WTC11 (cell line): ENCODE results near the gene ACOT2. TPM values are rescaled to one million over a fixed set of nuclear protein-coding genes. Genes with fewer than 3 reads are reported as not detected.

Experiments
- ATAC-seq: fragments of 200-7000 bp; cut with Tn5 transposase; 2 replicates; pipeline ENCODE4 v1.10.0; 2021; ENCODE audit warnings: mild to moderate bottlenecking, moderate library complexity
- CTCF ChIA-PET: fragments of 300-600 bp; sonication (Branson Sonifier 250); formaldehyde crosslinking; loops from one replicate; lab custom pipeline; 2021; ENCODE audit warnings: antibody characterized with exemption; lab: Charles Lee
- POLR2A ChIA-PET: fragments of 350-600 bp; sonication (Branson Sonifier 250); formaldehyde crosslinking; loops from one replicate; lab custom pipeline; 2021; ENCODE audit warnings: antibody characterized with exemption; lab: Charles Lee
- DNase-seq: peaks from one replicate; pipeline ENCODE4 v3.0.0; 2021; ENCODE audit warnings: low spot score
- H3K27ac Mint-ChIP-seq: 2 replicates; pipeline ENCODE4 v1.8.0; 2021; ENCODE audit warnings: mixed read lengths
- H3K27me3 Mint-ChIP-seq: 2 replicates; pipeline ENCODE4 v1.8.0; 2021; ENCODE audit warnings: low read depth, mild to moderate bottlenecking, moderate library complexity, mixed read lengths
- H3K36me3 Mint-ChIP-seq: 2 replicates; pipeline ENCODE4 v1.8.0; 2021; ENCODE audit warnings: mixed read lengths
- H3K4me1 Mint-ChIP-seq: 2 replicates; pipeline ENCODE4 v1.8.0; 2022; ENCODE audit warnings: mixed read lengths
- H3K4me3 Mint-ChIP-seq: 2 replicates; pipeline ENCODE4 v1.8.0; 2021; ENCODE audit warnings: mild to moderate bottlenecking, moderate library complexity, mixed read lengths
- H3K9me3 Mint-ChIP-seq: 2 replicates; pipeline ENCODE4 v1.8.0; 2021; ENCODE audit warnings: mixed read lengths
- CREM ChIP-seq: sonication (generic); formaldehyde crosslinking; IDR thresholded peaks from 2 replicates; pipeline ENCODE4 v1.8.1; 2022; ENCODE audit warnings: mild to moderate bottlenecking, missing genetic modification reagents, moderate library complexity
- GTF2I ChIP-seq: fragments of 250-450 bp; sonication (Bioruptor Pico); conservative IDR thresholded peaks from 2 replicates; pipeline ENCODE4 v1.4.0; 2021; ENCODE audit warnings: mild to moderate bottlenecking
- JUN ChIP-seq: sonication (generic); formaldehyde crosslinking; IDR thresholded peaks from 2 replicates; pipeline ENCODE4 v1.8.0; 2023; ENCODE audit warnings: mild to moderate bottlenecking, missing genetic modification reagents
- NFATC4 ChIP-seq: fragments of 250-450 bp; sonication (Bioruptor Pico); IDR thresholded peaks from 2 replicates; pipeline ENCODE4 v1.9.0; 2021; ENCODE audit warnings: mild to moderate bottlenecking
- PRRX2 ChIP-seq: fragments of 250-450 bp; sonication (Bioruptor Pico); IDR thresholded peaks from 2 replicates; pipeline ENCODE4 v1.8.0; 2021; ENCODE audit warnings: mild to moderate bottlenecking
- SMAD4 ChIP-seq: sonication (generic); formaldehyde crosslinking; IDR thresholded peaks from 2 replicates; pipeline ENCODE4 v1.8.0; 2022; ENCODE audit warnings: mild to moderate bottlenecking, missing genetic modification reagents
- TEAD4 ChIP-seq: sonication (generic); formaldehyde crosslinking; IDR thresholded peaks from 2 replicates; pipeline ENCODE4 v1.8.0; 2022; ENCODE audit warnings: mild to moderate bottlenecking, missing genetic modification reagents
- ZBTB21 ChIP-seq: sonication (generic); formaldehyde crosslinking; IDR thresholded peaks from 2 replicates; pipeline ENCODE4 v1.8.1; 2023; ENCODE audit warnings: mild to moderate bottlenecking, missing genetic modification reagents, borderline replicate concordance
- ZNF219 ChIP-seq: sonication (generic); formaldehyde crosslinking; IDR thresholded peaks from 2 replicates; pipeline ENCODE4 v1.8.0; 2023; ENCODE audit warnings: missing genetic modification reagents, mild to moderate bottlenecking, borderline replicate concordance
- ZNF232 ChIP-seq: sonication (generic); formaldehyde crosslinking; IDR thresholded peaks from 2 replicates; pipeline ENCODE4 v1.8.0; 2022; ENCODE audit warnings: mild to moderate bottlenecking, missing genetic modification reagents
- total RNA-seq: library from RNA; stranded (reverse); gene quantifications from 3 replicates; pipeline ENCODE4 v1.2.3, GENCODE V29; 2021
- TF ChIP-seq, protein P1 (sequence below): fragments of 250-450 bp; sonication (Bioruptor Pico); IDR thresholded peaks from 2 replicates; pipeline ENCODE4 v1.8.0; 2021; ENCODE audit warnings: mild to moderate bottlenecking
- TF ChIP-seq, protein P2 (sequence below): sonication (generic); formaldehyde crosslinking; IDR thresholded peaks from 2 replicates; pipeline ENCODE4 v1.8.1; 2023; ENCODE audit warnings: mild to moderate bottlenecking, missing genetic modification reagents, borderline replicate concordance
- TF ChIP-seq, protein P3 (sequence below): sonication (generic); formaldehyde crosslinking; IDR thresholded peaks from 2 replicates; pipeline ENCODE4 v1.8.1; 2023; ENCODE audit warnings: mild to moderate bottlenecking, missing genetic modification reagents, moderate library complexity
- TF ChIP-seq, protein P4 (sequence below): sonication (generic); formaldehyde crosslinking; conservative IDR thresholded peaks from 2 replicates; pipeline ENCODE4 v1.8.1; 2022; ENCODE audit warnings: mild to moderate bottlenecking, missing genetic modification reagents
- TF ChIP-seq, protein P5 (sequence below): sonication (generic); formaldehyde crosslinking; IDR thresholded peaks from 2 replicates; pipeline ENCODE4 v1.8.1; 2022; ENCODE audit warnings: missing genetic modification reagents, borderline replicate concordance
- TF ChIP-seq, protein P6 (sequence below): fragments of 200-600 bp; IDR thresholded peaks from 2 replicates; pipeline ENCODE4 v1.8.0; 2022; ENCODE audit warnings: antibody characterized with exemption
- TF ChIP-seq, protein P7 (sequence below): sonication (generic); formaldehyde crosslinking; conservative IDR thresholded peaks from 2 replicates; pipeline ENCODE4 v1.8.1; 2023; ENCODE audit warnings: mild to moderate bottlenecking, low read depth, missing genetic modification reagents, moderate library complexity

ACOT2 gene
- total RNA-seq, 1 experiment from 2014 or later: 13.7 TPM

DNA sequence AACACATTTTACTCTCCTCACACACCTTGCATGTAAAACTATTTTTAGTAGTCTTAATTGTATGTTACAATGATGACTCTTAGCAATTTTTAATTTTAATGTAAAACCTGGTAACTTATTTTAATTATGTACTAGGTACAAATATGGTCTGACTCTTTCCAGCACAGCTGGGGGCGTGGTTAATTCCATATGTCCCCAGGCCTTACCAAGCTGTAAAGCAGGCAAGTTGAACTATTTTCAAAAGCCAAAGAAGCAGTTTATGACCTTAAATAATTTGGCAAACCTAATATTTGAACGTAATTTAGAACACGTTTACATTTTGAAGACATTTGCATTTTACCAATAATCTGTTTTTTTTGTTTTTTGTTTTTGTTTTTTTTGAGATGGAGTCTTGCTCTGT lies 34.0 kb downstream of the ACOT2 start:
- DNase-seq: no peak
- CTCF ChIA-PET: interaction anchor here (1.3 kb wide), 1 partner anchor 10 kb away, joined by 3 read pairs; the partner anchor contains the start of gene ACOT6

DNA sequence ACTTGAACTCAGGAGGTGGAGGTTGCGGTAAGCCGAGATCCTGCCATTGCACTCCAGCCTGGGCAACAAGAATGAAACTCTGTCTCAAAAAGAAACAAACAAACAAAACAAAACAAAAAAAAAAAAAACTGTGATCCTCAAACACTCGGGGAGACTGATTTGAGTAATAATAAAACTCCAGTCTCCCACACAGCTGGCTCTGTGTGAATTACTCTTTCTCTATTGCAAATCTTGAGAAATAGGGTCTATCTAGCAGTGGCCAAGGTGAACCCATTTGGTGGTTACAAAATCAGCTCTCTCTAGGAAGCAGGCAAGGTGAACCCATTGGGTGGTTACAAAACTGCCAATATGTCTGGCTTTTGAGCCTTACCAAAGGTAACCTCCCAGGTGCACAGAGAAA lies 37.3 kb downstream of the ACOT2 start:
- CTCF ChIA-PET: no interaction called here
- TF ChIP-seq, protein P1, sequence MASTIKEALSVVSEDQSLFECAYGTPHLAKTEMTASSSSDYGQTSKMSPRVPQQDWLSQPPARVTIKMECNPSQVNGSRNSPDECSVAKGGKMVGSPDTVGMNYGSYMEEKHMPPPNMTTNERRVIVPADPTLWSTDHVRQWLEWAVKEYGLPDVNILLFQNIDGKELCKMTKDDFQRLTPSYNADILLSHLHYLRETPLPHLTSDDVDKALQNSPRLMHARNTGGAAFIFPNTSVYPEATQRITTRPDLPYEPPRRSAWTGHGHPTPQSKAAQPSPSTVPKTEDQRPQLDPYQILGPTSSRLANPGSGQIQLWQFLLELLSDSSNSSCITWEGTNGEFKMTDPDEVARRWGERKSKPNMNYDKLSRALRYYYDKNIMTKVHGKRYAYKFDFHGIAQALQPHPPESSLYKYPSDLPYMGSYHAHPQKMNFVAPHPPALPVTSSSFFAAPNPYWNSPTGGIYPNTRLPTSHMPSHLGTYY (CRISPR knock-in tag): no peak
- no peak for TF ChIP-seq NFATC4 (CRISPR knock-in tag)
- TF ChIP-seq, protein P2, sequence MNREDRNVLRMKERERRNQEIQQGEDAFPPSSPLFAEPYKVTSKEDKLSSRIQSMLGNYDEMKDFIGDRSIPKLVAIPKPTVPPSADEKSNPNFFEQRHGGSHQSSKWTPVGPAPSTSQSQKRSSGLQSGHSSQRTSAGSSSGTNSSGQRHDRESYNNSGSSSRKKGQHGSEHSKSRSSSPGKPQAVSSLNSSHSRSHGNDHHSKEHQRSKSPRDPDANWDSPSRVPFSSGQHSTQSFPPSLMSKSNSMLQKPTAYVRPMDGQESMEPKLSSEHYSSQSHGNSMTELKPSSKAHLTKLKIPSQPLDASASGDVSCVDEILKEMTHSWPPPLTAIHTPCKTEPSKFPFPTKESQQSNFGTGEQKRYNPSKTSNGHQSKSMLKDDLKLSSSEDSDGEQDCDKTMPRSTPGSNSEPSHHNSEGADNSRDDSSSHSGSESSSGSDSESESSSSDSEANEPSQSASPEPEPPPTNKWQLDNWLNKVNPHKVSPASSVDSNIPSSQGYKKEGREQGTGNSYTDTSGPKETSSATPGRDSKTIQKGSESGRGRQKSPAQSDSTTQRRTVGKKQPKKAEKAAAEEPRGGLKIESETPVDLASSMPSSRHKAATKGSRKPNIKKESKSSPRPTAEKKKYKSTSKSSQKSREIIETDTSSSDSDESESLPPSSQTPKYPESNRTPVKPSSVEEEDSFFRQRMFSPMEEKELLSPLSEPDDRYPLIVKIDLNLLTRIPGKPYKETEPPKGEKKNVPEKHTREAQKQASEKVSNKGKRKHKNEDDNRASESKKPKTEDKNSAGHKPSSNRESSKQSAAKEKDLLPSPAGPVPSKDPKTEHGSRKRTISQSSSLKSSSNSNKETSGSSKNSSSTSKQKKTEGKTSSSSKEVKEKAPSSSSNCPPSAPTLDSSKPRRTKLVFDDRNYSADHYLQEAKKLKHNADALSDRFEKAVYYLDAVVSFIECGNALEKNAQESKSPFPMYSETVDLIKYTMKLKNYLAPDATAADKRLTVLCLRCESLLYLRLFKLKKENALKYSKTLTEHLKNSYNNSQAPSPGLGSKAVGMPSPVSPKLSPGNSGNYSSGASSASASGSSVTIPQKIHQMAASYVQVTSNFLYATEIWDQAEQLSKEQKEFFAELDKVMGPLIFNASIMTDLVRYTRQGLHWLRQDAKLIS (CRISPR knock-in tag): no peak
- DNase-seq (no peak), ATAC-seq (no peak)
- POLR2A ChIA-PET: no interaction called here
- H3K27ac Mint-ChIP-seq: no peak overlapping the region
- peaks cover 27% of the 10 kb centered on the region for H3K36me3 Mint-ChIP-seq
- peaks cover 3% of the 10 kb centered on the region for H3K27me3 Mint-ChIP-seq
- no peak overlapping the region for H3K4me3 Mint-ChIP-seq
- peaks cover 25% of the 10 kb centered on the region for H3K9me3 Mint-ChIP-seq
- no peaks in the 10 kb centered on the region for H3K4me1 Mint-ChIP-seq

More for the DNA sequence above, 34.0 kb downstream of the ACOT2 start:
- Mint-ChIP-seq H3K4me1 (no peaks in the 10 kb centered on the region), H3K9me3 (peaks cover 22% of the 10 kb centered on the region), H3K36me3 (peaks cover 22% of the 10 kb centered on the region), H3K4me3 (no peak overlapping the region), H3K27me3 (no peaks in the 10 kb centered on the region; the same call in 1 of the 2 replicates), H3K27ac (no peak overlapping the region)
- TF ChIP-seq CREM (CRISPR knock-in tag): no peak
- TF ChIP-seq, protein P3, sequence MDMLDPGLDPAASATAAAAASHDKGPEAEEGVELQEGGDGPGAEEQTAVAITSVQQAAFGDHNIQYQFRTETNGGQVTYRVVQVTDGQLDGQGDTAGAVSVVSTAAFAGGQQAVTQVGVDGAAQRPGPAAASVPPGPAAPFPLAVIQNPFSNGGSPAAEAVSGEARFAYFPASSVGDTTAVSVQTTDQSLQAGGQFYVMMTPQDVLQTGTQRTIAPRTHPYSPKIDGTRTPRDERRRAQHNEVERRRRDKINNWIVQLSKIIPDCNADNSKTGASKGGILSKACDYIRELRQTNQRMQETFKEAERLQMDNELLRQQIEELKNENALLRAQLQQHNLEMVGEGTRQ (CRISPR knock-in tag): no peak
- TF ChIP-seq JUN (CRISPR knock-in tag): no peak
- TF ChIP-seq GTF2I (CRISPR knock-in tag): no peak
- TF ChIP-seq ZNF219: no peak
- no peak for TF ChIP-seq ZBTB21 (CRISPR knock-in tag)
- TF ChIP-seq, protein P4, sequence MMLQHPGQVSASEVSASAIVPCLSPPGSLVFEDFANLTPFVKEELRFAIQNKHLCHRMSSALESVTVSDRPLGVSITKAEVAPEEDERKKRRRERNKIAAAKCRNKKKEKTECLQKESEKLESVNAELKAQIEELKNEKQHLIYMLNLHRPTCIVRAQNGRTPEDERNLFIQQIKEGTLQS: no peak
- TF ChIP-seq, protein P5, sequence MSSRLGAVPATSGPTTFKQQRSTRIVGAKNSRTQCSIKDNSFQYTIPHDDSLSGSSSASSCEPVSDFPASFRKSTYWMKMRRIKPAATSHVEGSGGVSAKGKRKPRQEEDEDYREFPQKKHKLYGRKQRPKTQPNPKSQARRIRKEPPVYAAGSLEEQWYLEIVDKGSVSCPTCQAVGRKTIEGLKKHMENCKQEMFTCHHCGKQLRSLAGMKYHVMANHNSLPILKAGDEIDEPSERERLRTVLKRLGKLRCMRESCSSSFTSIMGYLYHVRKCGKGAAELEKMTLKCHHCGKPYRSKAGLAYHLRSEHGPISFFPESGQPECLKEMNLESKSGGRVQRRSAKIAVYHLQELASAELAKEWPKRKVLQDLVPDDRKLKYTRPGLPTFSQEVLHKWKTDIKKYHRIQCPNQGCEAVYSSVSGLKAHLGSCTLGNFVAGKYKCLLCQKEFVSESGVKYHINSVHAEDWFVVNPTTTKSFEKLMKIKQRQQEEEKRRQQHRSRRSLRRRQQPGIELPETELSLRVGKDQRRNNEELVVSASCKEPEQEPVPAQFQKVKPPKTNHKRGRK (CRISPR knock-in tag): no peak
- TF ChIP-seq, protein P6, sequence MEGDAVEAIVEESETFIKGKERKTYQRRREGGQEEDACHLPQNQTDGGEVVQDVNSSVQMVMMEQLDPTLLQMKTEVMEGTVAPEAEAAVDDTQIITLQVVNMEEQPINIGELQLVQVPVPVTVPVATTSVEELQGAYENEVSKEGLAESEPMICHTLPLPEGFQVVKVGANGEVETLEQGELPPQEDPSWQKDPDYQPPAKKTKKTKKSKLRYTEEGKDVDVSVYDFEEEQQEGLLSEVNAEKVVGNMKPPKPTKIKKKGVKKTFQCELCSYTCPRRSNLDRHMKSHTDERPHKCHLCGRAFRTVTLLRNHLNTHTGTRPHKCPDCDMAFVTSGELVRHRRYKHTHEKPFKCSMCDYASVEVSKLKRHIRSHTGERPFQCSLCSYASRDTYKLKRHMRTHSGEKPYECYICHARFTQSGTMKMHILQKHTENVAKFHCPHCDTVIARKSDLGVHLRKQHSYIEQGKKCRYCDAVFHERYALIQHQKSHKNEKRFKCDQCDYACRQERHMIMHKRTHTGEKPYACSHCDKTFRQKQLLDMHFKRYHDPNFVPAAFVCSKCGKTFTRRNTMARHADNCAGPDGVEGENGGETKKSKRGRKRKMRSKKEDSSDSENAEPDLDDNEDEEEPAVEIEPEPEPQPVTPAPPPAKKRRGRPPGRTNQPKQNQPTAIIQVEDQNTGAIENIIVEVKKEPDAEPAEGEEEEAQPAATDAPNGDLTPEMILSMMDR: no peak
- no peak for TF ChIP-seq SMAD4 (CRISPR knock-in tag)
- no peak for TF ChIP-seq PRRX2 (CRISPR knock-in tag)
- TF ChIP-seq, protein P7, sequence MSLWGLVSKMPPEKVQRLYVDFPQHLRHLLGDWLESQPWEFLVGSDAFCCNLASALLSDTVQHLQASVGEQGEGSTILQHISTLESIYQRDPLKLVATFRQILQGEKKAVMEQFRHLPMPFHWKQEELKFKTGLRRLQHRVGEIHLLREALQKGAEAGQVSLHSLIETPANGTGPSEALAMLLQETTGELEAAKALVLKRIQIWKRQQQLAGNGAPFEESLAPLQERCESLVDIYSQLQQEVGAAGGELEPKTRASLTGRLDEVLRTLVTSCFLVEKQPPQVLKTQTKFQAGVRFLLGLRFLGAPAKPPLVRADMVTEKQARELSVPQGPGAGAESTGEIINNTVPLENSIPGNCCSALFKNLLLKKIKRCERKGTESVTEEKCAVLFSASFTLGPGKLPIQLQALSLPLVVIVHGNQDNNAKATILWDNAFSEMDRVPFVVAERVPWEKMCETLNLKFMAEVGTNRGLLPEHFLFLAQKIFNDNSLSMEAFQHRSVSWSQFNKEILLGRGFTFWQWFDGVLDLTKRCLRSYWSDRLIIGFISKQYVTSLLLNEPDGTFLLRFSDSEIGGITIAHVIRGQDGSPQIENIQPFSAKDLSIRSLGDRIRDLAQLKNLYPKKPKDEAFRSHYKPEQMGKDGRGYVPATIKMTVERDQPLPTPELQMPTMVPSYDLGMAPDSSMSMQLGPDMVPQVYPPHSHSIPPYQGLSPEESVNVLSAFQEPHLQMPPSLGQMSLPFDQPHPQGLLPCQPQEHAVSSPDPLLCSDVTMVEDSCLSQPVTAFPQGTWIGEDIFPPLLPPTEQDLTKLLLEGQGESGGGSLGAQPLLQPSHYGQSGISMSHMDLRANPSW (CRISPR knock-in tag): no peak
- no peak for TF ChIP-seq TEAD4 (CRISPR knock-in tag)
- no peak for TF ChIP-seq ZNF232 (CRISPR knock-in tag)
- POLR2A ChIA-PET: no interaction called here
- ATAC-seq: no peak
